Renal cortical epithelial cell (primary cell): ENCODE measurements around the gene UIMC1. TPM values are rescaled to one million over a fixed set of nuclear protein-coding genes. Genes with fewer than 3 reads are reported as not detected.

Experiments used
- DNase-seq: peaks from one replicate; pipeline ENCODE4 v3.0.0-alpha.2; 2011; ENCODE audit warnings: low read depth
- total RNA-seq: library from RNA; depleted of rRNA; stranded (reverse); fragments of >200 nt; gene quantifications from 2 replicates; pipeline ENCODE4 v1.2.3, GENCODE V29; 2014

Gene UIMC1
- total RNA-seq, 1 donor from 2014 or later, result 35.1 TPM

DNA sequence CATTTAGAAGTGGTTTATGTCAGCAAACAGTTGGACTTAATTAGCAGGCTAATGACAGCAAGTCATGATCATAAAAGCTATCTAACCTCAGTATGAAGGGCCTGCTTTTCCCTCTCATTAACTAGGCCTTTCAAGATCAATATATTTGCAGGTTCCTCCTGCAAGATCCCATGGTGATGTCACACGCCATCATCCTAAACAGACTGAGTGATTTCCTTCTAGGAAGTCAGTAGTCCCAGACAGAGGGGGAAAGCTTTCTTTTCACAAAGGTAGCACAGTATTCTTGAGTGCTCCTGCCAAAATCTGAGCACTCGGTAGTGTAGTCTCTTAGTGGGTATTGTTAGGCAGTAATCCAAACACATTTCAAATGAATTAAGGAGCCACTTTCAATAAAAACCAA lies 52.5 kb downstream of the UIMC1 start:
- no peak for DNase-seq

- DNase-seq, result no peak
These were observed 53.9 kb downstream of the UIMC1 start for GRCh38 chr5:176952531-176953193.

DNA sequence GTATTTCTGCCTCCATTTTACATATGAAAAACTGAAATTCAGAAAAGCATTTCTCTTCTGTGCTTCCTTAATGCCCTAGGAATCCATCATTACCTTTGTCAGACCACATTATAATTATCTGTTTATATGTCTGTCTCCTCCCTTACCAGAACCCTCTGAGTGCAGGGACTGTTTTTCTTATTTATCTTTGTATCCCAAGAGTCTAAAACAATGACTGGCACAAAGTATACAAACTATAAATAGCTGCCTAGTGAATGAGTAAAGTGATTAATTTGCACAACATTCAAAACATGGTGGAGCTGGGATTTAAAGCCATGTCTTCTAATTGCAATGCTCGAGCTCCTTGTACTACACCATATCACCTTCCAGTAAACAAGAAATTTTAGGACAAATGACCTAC lies 58.1 kb downstream of the UIMC1 start:
- DNase-seq, result peak; percentile 20

- DNase-seq, result no peak
These were observed 58.7 kb downstream of the UIMC1 start for GRCh38 chr5:176947847-176948246.

GRCh38 chr5:176944268-176944667 lies 62.3 kb downstream of the UIMC1 start:
- DNase-seq, result no peak

DNA sequence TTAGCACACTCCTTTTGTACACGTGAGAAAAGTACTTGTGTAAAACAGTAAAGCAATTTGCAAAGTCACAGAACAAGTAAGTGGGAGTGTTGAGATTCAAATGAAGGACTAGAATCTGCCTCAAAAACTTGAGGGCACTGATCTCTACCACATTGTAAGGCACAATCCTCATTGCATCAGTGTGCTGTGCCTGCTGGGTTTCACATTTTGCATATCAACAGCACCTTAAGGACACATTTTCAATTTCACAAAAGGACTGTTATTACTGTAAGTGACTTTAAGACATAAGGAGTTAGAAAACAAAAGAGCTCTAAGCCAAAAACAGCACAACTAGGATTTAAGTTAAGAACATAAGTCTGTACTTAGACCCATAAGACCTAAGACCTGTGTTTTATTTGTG lies 62.8 kb downstream of the UIMC1 start:
- no peak for DNase-seq

DNA sequence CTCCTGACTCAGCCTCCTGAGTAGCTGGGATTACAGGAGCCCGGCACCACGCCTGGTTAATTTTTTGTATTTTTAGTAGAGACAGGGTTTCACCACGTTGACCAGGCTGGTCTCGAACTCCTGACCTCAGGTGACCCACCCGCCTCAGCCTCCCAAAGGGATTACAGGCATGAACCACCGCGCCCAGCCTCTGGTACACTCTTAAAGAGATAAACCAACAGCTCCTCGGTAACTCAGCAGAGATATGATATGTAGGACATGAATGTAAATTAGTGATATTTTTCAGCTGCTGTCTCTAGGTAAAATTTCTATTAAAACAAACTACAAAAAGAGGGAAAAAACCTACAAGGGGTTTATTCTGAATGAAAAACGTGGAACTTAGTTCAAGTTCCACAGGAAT lies 64.6 kb downstream of the UIMC1 start:
- no peak for DNase-seq

DNA sequence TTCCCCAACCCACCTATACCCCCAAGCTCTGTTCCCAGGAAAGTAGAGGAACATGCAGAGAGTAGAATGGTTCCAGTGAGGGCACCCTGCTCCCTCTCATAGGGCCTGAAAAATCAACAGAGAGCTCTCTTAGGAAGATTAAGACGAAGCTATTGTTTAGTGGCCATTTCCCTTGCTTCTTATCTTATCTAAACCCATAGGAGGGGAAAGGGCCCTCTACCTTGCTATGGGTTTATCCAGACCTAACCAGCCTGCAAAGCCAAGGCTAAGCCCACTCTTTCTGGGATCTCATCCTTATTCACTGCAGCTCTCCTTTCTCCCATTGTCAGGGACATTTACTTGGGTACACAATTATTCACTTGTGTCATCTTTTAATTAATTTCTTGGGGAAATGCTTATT lies 68.1 kb downstream of the UIMC1 start:
- DNase-seq, result no peak

DNA sequence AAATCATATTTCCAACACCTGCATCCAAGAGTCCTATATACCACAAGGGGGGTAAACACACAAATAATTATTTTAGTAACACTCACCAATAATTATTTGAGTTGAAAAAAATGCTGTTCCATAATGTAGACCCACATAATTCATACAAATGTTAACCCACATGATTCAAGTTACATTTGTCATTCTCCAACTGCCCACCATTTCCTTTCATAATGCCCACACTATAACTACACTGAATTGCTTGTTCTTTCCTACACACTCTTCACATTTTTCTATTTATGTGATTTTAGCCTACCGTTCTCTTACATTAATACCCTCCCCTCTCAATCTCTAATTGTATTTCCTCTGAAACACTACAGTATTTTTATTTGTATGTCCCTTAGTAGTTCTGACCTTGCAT lies 71.6 kb downstream of the UIMC1 start:
- DNase-seq, result no peak

GRCh38 chr5:176934309-176934930 lies 72.2 kb downstream of the UIMC1 start:
- no peak for DNase-seq

- DNase-seq, result no peak
These were observed 76.9 kb downstream of the UIMC1 start for GRCh38 chr5:176929654-176930053.

GRCh38 chr5:176927562-176927961 lies 79.0 kb downstream of the UIMC1 start:
- DNase-seq, result no peak

DNA sequence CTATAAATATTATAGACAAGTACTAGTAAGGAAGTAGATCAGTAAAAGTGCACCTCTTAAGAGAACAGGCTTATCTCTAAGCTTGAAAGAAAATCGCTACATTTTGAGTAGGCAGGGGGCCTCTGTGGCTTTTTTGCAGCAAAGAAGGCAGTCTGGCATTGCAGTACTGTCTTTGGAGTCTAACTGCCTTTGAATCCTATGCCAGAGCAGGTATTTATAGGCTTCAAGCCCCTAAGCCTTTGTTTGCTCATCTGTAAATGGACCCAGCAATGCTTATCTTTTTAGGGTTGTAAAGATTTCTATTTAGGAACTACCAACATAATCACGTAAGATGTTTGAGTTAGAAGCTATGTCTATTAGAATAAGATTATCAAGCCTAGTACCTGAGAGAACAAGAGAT lies 83.8 kb downstream of the UIMC1 start:
- DNase-seq, result no peak

GRCh38 chr5:176921714-176922113 lies 84.9 kb downstream of the UIMC1 start:
- DNase-seq, result no peak

DNA sequence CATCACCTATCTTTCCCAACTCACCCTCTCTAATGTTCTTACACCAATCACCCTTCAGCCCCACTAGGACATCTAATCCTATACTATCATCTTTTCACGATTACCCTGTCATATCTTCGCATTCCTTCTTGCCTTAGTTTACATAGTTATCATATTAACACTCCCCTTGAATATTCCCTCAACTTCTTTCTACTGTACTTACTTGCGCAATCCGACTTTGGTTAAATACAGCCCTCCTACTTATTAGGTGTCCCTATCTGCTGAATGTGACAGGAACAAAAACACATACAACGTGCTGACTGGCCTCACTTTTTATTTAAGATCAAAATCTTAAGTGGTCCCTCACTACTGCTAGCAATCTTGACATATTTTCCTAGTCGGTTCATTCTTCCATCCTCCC lies 88.0 kb downstream of the UIMC1 start:
- no peak for DNase-seq

GRCh38 chr5:176916337-176916736 lies 90.2 kb downstream of the UIMC1 start:
- DNase-seq, result peak; percentile 31

GRCh38 chr5:176915906-176916305 lies 90.7 kb downstream of the UIMC1 start:
- no peak for DNase-seq

- no peak for DNase-seq
These were observed 94.5 kb downstream of the UIMC1 start for GRCh38 chr5:176912115-176912514.

- DNase-seq, result no peak
These were observed 97.8 kb downstream of the UIMC1 start for GRCh38 chr5:176908675-176909368.

DNA sequence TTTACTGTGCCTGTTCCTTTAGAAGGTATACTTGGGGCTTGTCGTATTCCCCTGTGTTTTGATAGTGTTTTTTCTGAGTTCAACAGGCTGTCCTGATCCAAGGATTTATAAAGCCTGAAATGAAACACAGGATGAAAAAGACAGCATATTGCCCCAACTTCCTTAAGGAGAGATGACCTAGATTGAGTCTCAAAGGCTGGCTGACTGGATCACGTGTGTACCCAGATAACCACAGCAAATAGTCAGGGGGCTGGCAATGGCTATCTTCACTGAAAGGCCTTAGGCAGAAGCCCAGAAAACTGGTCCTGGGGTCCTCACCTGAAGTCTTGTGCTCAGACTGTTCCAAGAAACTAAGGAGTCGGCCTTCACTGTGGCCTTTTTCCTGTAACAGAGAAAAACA lies 99.8 kb downstream of the UIMC1 start:
- DNase-seq, result no peak

DNA sequence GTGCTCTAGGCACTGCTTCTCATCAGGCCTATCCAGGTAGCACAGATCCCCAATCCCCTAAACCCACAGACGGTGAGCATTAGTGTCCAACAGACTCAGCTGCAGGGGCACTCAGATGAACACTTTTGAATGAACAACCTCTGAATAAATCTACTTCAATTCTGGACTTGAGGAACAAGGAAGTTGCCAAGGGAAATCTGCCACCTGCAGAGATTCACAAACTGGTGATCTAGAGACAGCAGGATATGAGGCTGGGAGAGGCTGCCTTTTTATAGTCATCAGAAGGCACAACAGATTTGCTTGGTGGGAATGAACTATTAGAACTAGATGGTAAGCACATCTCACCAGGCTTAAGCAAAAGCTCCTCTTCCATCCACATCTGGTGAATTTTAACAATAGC lies 100.5 kb downstream of the UIMC1 start:
- DNase-seq, result no peak

- DNase-seq, result peak; percentile 52
These were observed 102.3 kb downstream of the UIMC1 start for GRCh38 chr5:176904276-176904675.

GRCh38 chr5:176902911-176903664 lies 103.5 kb downstream of the UIMC1 start:
- peak; percentile 95 for DNase-seq
